GM12873 (cell line): ENCODE results near the gene ESYT3.

Experiments
- CTCF ChIP-seq: IDR thresholded peaks from 2 replicates; pipeline ENCODE4 v1.5.1; 2012; ENCODE audit warnings: low read depth, mild to moderate bottlenecking, moderate library complexity, low read length, control low read depth; ENCODE audit not compliant: insufficient read depth; ENCODE audit errors: missing control alignments

Gene ESYT3

GRCh38 chr3:138460536-138461205 is 26.3 kb downstream of the ESYT3 start:
- TF ChIP-seq CTCF = no peak

- no peak for TF ChIP-seq CTCF
Measured at GRCh38 chr3:138461246-138461645, 26.8 kb downstream of the ESYT3 start.

- no peak for TF ChIP-seq CTCF
Measured at GRCh38 chr3:138461896-138462295, 27.5 kb downstream of the ESYT3 start.

- TF ChIP-seq CTCF = no peak
Measured at GRCh38 chr3:138463724-138464490, 29.5 kb downstream of the ESYT3 start.

GRCh38 chr3:138464491-138464860 is 30.1 kb downstream of the ESYT3 start:
- no peak for TF ChIP-seq CTCF

- TF ChIP-seq CTCF = no peak
Measured at GRCh38 chr3:138465451-138465850, 31.0 kb downstream of the ESYT3 start.

GRCh38 chr3:138465925-138466324 is 31.5 kb downstream of the ESYT3 start:
- TF ChIP-seq CTCF = no peak
